Panc1 (cell line): ENCODE results near the gene ZGRF1.

Experiments used
- CTCF ChIP-seq: fragments of 450-650 bp; IDR thresholded peaks from 2 replicates; pipeline ENCODE4 v1.5.1; 2017; ENCODE audit warnings: mild to moderate bottlenecking
- POLR2AphosphoS5 ChIP-seq: IDR thresholded peaks from 2 replicates; pipeline ENCODE4 v1.6.1; 2012; ENCODE audit warnings: mild to moderate bottlenecking, low read depth, low read length, moderate library complexity
- REST ChIP-seq, 2 experiments: IDR thresholded peaks; 2 replicates each; pipeline ENCODE4 v1.6.1; 2011 to 2012; ENCODE audit warnings: low read depth in 2 of 2, control low read depth in 1 of 2, low read length in 1 of 2, mild to moderate bottlenecking in 1 of 2, moderate library complexity in 1 of 2; ENCODE audit not compliant: insufficient read depth in 1 of 2
- SIN3A ChIP-seq: IDR thresholded peaks from 2 replicates; pipeline ENCODE4 v1.6.1; 2012; ENCODE audit warnings: low read depth, mild to moderate bottlenecking, low read length, moderate library complexity, borderline replicate concordance; ENCODE audit not compliant: insufficient read depth

- no peak for TF ChIP-seq CTCF
- TF ChIP-seq POLR2AphosphoS5 = no peak
- TF ChIP-seq REST (IDR thresholded peaks at IDR 0.05; ENCODE audit: insufficient read depth in 1 of 2, low read depth in 2 of 2, low read length in 1 of 2) = no peak
- no peak for TF ChIP-seq SIN3A
Measured at GRCh38 chr4:112510291-112511092, 126.2 kb downstream of the ZGRF1 start.
